ENCODE results near the gene EYS. TPM values are rescaled to one million over a fixed set of nuclear protein-coding genes. Genes with fewer than 3 reads are reported as not detected.

EYS gene
- total RNA-seq, 2 donors from 2014 or later = not detected

DNA sequence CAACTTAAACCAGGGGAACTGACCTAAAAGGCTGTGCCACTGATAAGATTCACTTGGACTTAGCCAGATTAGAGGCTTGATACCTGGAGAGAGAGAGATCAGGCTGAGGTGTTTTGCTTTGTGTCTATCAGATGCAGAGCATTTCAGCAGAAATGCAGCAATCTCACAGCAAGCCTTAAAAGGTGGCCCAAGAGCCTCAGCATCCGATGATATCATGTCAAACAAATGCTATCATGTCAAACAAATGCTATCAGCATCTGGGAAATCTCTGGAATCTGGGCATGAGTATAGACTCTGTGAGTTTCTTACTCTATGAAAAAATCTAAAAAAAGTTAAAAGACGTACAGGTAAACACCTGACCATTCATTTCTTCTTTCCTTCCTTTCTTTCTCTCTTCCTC is 718.9 kb downstream of the EYS start:
- no peak overlapping the region for H3K4me3 Mint-ChIP-seq

DNA sequence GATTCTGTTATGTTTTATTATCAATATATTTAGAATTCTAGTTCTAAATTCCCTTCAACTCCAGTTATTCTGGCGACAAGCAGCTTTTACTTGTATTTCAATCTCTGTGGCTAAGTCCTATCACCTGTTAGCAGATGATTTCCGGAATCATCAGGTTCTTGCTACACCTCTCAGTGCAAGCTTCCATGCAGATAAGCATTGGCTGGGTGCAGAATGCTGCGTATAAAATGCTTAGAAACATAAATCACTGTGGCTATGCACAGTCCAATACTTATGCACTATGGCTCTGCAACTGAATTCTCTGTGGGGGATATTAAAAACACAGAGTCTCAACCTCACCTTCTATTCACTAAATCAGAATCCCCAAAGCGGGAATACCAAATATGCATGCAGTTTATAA is 720.0 kb downstream of the EYS start:
- no peak overlapping the region for H3K27ac Mint-ChIP-seq
- no peaks in the 10 kb centered on the region for H3K27me3 Mint-ChIP-seq
- no peaks in the 10 kb centered on the region for H3K4me1 Mint-ChIP-seq
- H3K4me3 Mint-ChIP-seq = no peak overlapping the region
- DNase-seq (no peak), ATAC-seq (no peak)
- no peaks in the 10 kb centered on the region for H3K9me3 ChIP-seq (ENCODE audit: control insufficient read depth, low read length, poor library complexity, severe bottlenecking)
- no peaks in the 10 kb centered on the region for H3K36me3 Mint-ChIP-seq (ENCODE audit: low read depth)

More for the DNA sequence above, 718.9 kb downstream of the EYS start:
- H3K9me3 ChIP-seq (ENCODE audit: control insufficient read depth, low read length, poor library complexity, severe bottlenecking) = no peaks in the 10 kb centered on the region
- DNase-seq = no peak
- H3K27ac Mint-ChIP-seq = no peak overlapping the region
- ATAC-seq = no peak
- H3K4me1 Mint-ChIP-seq = no peaks in the 10 kb centered on the region
- no peaks in the 10 kb centered on the region for H3K36me3 Mint-ChIP-seq (ENCODE audit: low read depth)
- H3K27me3 Mint-ChIP-seq = no peaks in the 10 kb centered on the region

GRCh38 chr6:64985726-64986125 is 721.3 kb downstream of the EYS start:
- no peaks in the 10 kb centered on the region for H3K9me3 ChIP-seq (ENCODE audit: control insufficient read depth, low read length, poor library complexity, severe bottlenecking)
- H3K27me3 Mint-ChIP-seq = no peaks in the 10 kb centered on the region
- DNase-seq = no peak
- no peaks in the 10 kb centered on the region for H3K4me1 Mint-ChIP-seq
- ATAC-seq = no peak
- no peak overlapping the region for H3K27ac Mint-ChIP-seq
- no peak overlapping the region for H3K4me3 Mint-ChIP-seq
- no peaks in the 10 kb centered on the region for H3K36me3 Mint-ChIP-seq (ENCODE audit: low read depth)

DNA sequence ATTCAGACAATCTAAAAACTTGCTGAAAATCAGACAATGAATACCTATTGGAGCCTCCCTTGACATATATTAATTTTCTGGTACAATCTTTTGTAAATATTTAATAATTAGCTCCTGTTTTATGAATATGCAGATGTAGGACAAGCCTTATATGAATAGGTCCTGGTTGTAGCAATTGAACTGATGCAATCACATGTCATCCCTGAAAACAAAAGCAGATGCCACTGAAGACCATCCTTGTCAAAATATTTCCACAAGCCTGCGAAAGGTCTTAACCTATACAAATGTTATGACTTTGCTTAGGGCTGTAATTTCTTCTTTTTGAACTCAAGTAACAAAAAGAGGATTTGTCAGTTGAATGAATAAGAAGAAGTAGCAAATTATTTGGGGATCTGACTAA is 722.1 kb downstream of the EYS start:
- DNase-seq (no peak), ATAC-seq (no peak)
- no peaks in the 10 kb centered on the region for H3K4me1 Mint-ChIP-seq
- no peaks in the 10 kb centered on the region for H3K27me3 Mint-ChIP-seq
- H3K27ac Mint-ChIP-seq = no peak overlapping the region
- no peaks in the 10 kb centered on the region for H3K9me3 ChIP-seq (ENCODE audit: control insufficient read depth, low read length, poor library complexity, severe bottlenecking)
- H3K36me3 Mint-ChIP-seq (ENCODE audit: low read depth) = no peaks in the 10 kb centered on the region
- H3K4me3 Mint-ChIP-seq = no peak overlapping the region

- Mint-ChIP-seq H3K4me3 (no peak overlapping the region), H3K4me1 (no peaks in the 10 kb centered on the region), H3K27ac (no peak overlapping the region), H3K36me3 (ENCODE audit: low read depth) (no peaks in the 10 kb centered on the region), H3K27me3 (no peaks in the 10 kb centered on the region)
- DNase-seq = no peak
- no peak for ATAC-seq
- H3K9me3 ChIP-seq (ENCODE audit: control insufficient read depth, low read length, poor library complexity, severe bottlenecking) = no peaks in the 10 kb centered on the region
Measured at GRCh38 chr6:64983089-64983488, 723.9 kb downstream of the EYS start.

DNA sequence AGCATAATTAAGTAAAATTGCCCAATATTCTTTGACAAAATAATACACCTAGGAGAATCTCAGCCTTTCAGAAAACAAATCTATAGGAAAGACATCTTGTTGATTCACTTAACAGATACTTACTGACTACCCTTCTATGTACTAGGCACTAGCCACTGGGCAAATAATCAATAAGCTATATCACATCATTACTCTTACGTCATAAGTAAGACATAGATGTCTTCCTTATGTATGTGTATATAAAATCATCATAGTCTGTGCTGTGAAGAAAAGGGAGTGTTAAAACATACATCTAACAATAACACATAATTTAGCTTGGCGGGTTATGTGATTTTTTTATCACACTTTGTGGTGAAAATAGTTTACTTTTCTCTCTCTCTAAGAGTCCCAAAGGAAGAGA is 733.9 kb downstream of the EYS start:
- Mint-ChIP-seq H3K4me1 (no peaks in the 10 kb centered on the region), H3K27me3 (no peaks in the 10 kb centered on the region), H3K36me3 (ENCODE audit: low read depth) (no peaks in the 10 kb centered on the region), H3K27ac (no peak overlapping the region), H3K4me3 (no peak overlapping the region)
- H3K9me3 ChIP-seq (ENCODE audit: control insufficient read depth, low read length, poor library complexity, severe bottlenecking) = no peaks in the 10 kb centered on the region
- DNase-seq (no peak), ATAC-seq (no peak)

- no peak overlapping the region for H3K27ac Mint-ChIP-seq
- H3K9me3 ChIP-seq (ENCODE audit: control insufficient read depth, low read length, poor library complexity, severe bottlenecking) = no peaks in the 10 kb centered on the region
- DNase-seq (no peak), ATAC-seq (no peak)
- no peaks in the 10 kb centered on the region for H3K4me1 Mint-ChIP-seq
- H3K4me3 Mint-ChIP-seq = no peak overlapping the region
- H3K27me3 Mint-ChIP-seq = no peaks in the 10 kb centered on the region
- H3K36me3 Mint-ChIP-seq (ENCODE audit: low read depth) = no peaks in the 10 kb centered on the region
Measured at GRCh38 chr6:64969139-64969538, 737.9 kb downstream of the EYS start.

DNA sequence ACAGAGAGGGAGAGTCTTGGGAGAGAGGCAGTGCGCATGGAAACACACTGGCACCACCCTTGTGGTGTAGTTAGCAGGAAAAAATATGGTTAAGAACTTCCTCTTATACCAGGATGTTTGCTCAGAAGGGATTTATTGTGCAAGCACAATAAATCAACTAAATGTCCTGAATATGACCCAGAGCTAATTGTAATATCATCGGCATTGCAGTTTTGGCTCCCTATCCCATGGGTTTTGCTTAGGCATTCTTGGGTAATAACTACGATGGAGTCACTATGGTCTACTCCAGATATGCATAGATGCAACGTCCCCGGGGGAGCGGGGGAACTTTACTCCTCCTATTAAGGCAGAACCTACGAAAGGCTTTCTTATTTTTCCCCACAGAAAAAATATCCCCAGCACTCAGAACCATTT is 751.6 kb downstream of the EYS start:
- Mint-ChIP-seq H3K27me3 (no peaks in the 10 kb centered on the region), H3K27ac (no peak overlapping the region), H3K4me1 (no peaks in the 10 kb centered on the region), H3K4me3 (no peak overlapping the region), H3K36me3 (ENCODE audit: low read depth) (no peaks in the 10 kb centered on the region)
- no peaks in the 10 kb centered on the region for H3K9me3 ChIP-seq (ENCODE audit: control insufficient read depth, low read length, poor library complexity, severe bottlenecking)
- ATAC-seq = no peak
- DNase-seq = no peak

DNA sequence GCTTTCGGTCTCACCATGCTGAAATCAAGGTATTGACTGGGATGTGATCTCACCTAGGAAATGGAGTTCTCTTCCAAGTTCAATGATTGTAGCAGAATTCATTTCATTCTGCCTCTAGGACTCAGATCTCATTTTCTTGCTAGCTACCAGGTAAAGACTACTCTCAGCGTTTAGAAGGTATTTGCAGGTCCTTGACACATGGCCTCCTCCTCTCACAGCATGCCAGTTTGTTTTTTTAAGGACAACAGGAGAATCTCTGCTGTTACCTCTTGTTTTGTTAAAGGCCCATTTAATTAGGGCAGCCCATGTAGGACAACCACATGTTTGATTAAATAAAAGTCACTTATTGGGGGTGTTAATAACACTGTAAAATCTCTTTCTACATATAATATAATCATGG is 757.8 kb downstream of the EYS start:
- no peak overlapping the region for H3K27ac Mint-ChIP-seq
- DNase-seq = no peak
- ATAC-seq = no peak

DNA sequence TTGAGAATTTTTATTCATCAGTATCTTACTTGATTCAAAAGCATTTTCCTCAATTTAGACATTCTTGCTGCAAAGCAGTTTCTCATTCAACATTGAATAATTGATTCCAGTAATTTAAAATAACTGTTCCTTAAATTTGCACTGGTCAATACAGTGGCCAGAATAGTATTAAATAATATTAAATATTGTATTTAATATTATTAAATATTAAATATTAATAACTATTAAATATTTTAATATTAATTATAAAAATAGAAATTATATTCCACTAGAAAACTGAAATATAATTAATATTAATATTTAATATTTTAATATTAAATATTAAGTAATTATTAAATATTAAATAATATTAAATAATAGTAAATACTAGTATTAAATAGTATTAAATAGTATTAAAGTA is 758.8 kb downstream of the EYS start:
- Mint-ChIP-seq H3K27ac (no peak overlapping the region), H3K4me3 (no peak overlapping the region), H3K27me3 (no peaks in the 10 kb centered on the region), H3K36me3 (ENCODE audit: low read depth) (no peaks in the 10 kb centered on the region), H3K4me1 (no peaks in the 10 kb centered on the region)
- DNase-seq = no peak
- H3K9me3 ChIP-seq (ENCODE audit: control insufficient read depth, low read length, poor library complexity, severe bottlenecking) = no peaks in the 10 kb centered on the region
- no peak for ATAC-seq

More for the DNA sequence above, 757.8 kb downstream of the EYS start:
- Mint-ChIP-seq H3K27me3 (no peaks in the 10 kb centered on the region), H3K4me1 (no peaks in the 10 kb centered on the region), H3K4me3 (no peak overlapping the region), H3K36me3 (ENCODE audit: low read depth) (no peaks in the 10 kb centered on the region)
- H3K9me3 ChIP-seq (ENCODE audit: control insufficient read depth, low read length, poor library complexity, severe bottlenecking) = no peaks in the 10 kb centered on the region

GRCh38 chr6:64945450-64945849 is 761.6 kb downstream of the EYS start:
- Mint-ChIP-seq H3K36me3 (ENCODE audit: low read depth) (no peaks in the 10 kb centered on the region), H3K27ac (no peak overlapping the region), H3K27me3 (no peaks in the 10 kb centered on the region), H3K4me3 (no peak overlapping the region), H3K4me1 (no peaks in the 10 kb centered on the region)
- ATAC-seq (no peak), DNase-seq (no peak)
- H3K9me3 ChIP-seq (ENCODE audit: control insufficient read depth, low read length, poor library complexity, severe bottlenecking) = no peaks in the 10 kb centered on the region

GRCh38 chr6:64932486-64932885 is 774.5 kb downstream of the EYS start:
- H3K4me3 Mint-ChIP-seq = no peak overlapping the region

DNA sequence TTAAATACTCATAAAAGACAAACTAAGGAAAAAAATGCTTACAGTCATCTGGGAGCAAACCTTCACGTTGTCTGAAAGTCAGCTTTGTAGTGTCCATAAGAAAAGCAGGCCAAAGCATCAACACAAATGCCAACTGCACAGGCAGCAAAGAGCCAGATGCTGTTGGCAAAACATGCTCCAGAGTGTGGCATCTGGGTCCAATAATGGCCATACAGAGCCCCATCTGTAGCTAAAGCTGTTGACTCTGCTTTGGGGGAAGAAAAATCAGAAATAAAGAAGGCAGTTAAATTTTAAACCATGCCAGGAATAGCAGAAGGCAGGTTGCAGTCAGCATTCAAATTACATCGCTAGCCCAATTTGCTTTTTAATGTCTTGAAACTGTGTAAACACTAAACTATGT is 776.3 kb downstream of the EYS start:
- Mint-ChIP-seq H3K27me3 (no peaks in the 10 kb centered on the region), H3K36me3 (ENCODE audit: low read depth) (no peaks in the 10 kb centered on the region), H3K4me3 (no peak overlapping the region), H3K27ac (no peak overlapping the region), H3K4me1 (no peaks in the 10 kb centered on the region)
- no peak for ATAC-seq
- DNase-seq = no peak
- H3K9me3 ChIP-seq (ENCODE audit: control insufficient read depth, low read length, poor library complexity, severe bottlenecking) = no peaks in the 10 kb centered on the region

More at GRCh38 chr6:64932486-64932885, 774.5 kb downstream of the EYS start:
- H3K27me3 Mint-ChIP-seq = no peaks in the 10 kb centered on the region
- no peaks in the 10 kb centered on the region for H3K9me3 ChIP-seq (ENCODE audit: control insufficient read depth, low read length, poor library complexity, severe bottlenecking)
- ATAC-seq (no peak), DNase-seq (no peak)
- H3K27ac Mint-ChIP-seq = no peak overlapping the region
- no peaks in the 10 kb centered on the region for H3K4me1 Mint-ChIP-seq
- no peaks in the 10 kb centered on the region for H3K36me3 Mint-ChIP-seq (ENCODE audit: low read depth)

DNA sequence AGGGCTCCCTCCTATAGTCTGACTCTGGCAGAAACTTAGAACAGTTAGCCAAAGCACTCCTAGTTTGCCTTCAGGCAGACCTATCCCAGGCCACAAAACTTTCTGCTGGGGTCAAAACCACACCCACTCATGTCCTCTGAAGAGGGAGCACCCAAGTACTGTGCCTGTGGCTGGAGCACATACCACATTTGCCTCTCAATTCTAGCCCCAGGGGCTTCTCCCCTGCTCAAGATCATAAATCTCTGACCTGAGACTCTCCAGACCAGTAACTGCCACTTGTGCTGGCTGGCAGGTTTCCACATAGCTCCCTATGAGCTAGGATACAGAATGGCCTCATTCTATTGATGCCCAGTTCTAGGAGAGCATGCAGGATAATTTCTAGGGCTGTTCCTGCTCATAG is 781.0 kb downstream of the EYS start:
- no peak overlapping the region for H3K4me3 Mint-ChIP-seq
- no peak for DNase-seq
- no peaks in the 10 kb centered on the region for H3K9me3 ChIP-seq (ENCODE audit: control insufficient read depth, low read length, poor library complexity, severe bottlenecking)
- no peak overlapping the region for H3K27ac Mint-ChIP-seq
- no peaks in the 10 kb centered on the region for H3K4me1 Mint-ChIP-seq
- no peaks in the 10 kb centered on the region for H3K27me3 Mint-ChIP-seq
- no peaks in the 10 kb centered on the region for H3K36me3 Mint-ChIP-seq (ENCODE audit: low read depth)
- no peak for ATAC-seq

- Mint-ChIP-seq H3K27ac (no peak overlapping the region), H3K27me3 (no peaks in the 10 kb centered on the region), H3K4me1 (no peaks in the 10 kb centered on the region), H3K36me3 (ENCODE audit: low read depth) (no peaks in the 10 kb centered on the region), H3K4me3 (no peak overlapping the region)
- DNase-seq (no peak), ATAC-seq (no peak)
- H3K9me3 ChIP-seq (ENCODE audit: control insufficient read depth, low read length, poor library complexity, severe bottlenecking) = no peaks in the 10 kb centered on the region
Measured at GRCh38 chr6:64920257-64920656, 786.8 kb downstream of the EYS start.
